SK-N-SH treated with all-trans-retinoic acid at 6 μM for 48 hours (cell line): ENCODE data around the gene TMEM94.

ENCODE experiments used
- ATAC-seq: fragments of 200-7000 bp; cut with Tn5 transposase; 3 replicates; pipeline ENCODE4 v1.9.1; 2020; ENCODE audit warnings: mild to moderate bottlenecking, moderate library complexity
- ARNTL ChIP-seq: fragments of 450-650 bp; formaldehyde crosslinking; IDR thresholded peaks from 2 replicates; pipeline ENCODE4 v1.5.0; 2020; ENCODE audit warnings: low read depth, mild to moderate bottlenecking, moderate library complexity, borderline replicate concordance
- BACH2 ChIP-seq: fragments of 250-450 bp; sonication (Bioruptor Pico); IDR thresholded peaks from 2 replicates; pipeline ENCODE4 v1.9.0; 2021; ENCODE audit warnings: mild to moderate bottlenecking, borderline replicate concordance
- CREB5 ChIP-seq: fragments of 250-450 bp; sonication (Bioruptor Pico); IDR thresholded peaks from 2 replicates; pipeline ENCODE4 v1.5.1; 2020; ENCODE audit warnings: low read depth, mild to moderate bottlenecking, moderate library complexity
- CSDC2 ChIP-seq: fragments of 250-450 bp; sonication (Bioruptor Pico); IDR thresholded peaks from 2 replicates; pipeline ENCODE4 v1.5.0; 2020; ENCODE audit warnings: mild to moderate bottlenecking, moderate library complexity
- CSRNP3 ChIP-seq: fragments of 250-450 bp; sonication (Bioruptor Pico); IDR thresholded peaks from 2 replicates; pipeline ENCODE4 v1.5.1; 2021; ENCODE audit warnings: mild to moderate bottlenecking, moderate library complexity
- ESRRG ChIP-seq: fragments of 250-450 bp; sonication (Bioruptor Pico); IDR thresholded peaks from 2 replicates; pipeline ENCODE4 v1.6.1; 2021; ENCODE audit warnings: mild to moderate bottlenecking
- GLIS3 ChIP-seq: fragments of 250-450 bp; sonication (Bioruptor Pico); IDR thresholded peaks from 2 replicates; pipeline ENCODE4 v1.5.0; 2020; ENCODE audit warnings: mild to moderate bottlenecking, moderate library complexity
- ISL1 ChIP-seq: fragments of 250-450 bp; sonication (Bioruptor Pico); IDR thresholded peaks from 2 replicates; pipeline ENCODE4 v2.1.2; 2022; ENCODE audit warnings: mild to moderate bottlenecking, moderate library complexity
- OSR1 ChIP-seq: fragments of 250-450 bp; sonication (Bioruptor Pico); IDR thresholded peaks from 2 replicates; pipeline ENCODE4 v1.8.0; 2022; ENCODE audit warnings: moderate library complexity, mild to moderate bottlenecking, inconsistent platforms
- PATZ1 ChIP-seq: fragments of 250-450 bp; sonication (Bioruptor Pico); IDR thresholded peaks from 2 replicates; pipeline ENCODE4 v1.8.0; 2020; ENCODE audit warnings: mild to moderate bottlenecking, moderate library complexity, borderline replicate concordance
- POU6F1 ChIP-seq: fragments of 250-450 bp; sonication (Bioruptor Pico); IDR thresholded peaks from 2 replicates; pipeline ENCODE4 v1.8.0; 2021; ENCODE audit warnings: low read depth, mild to moderate bottlenecking, moderate library complexity, borderline replicate concordance
- RARB ChIP-seq: fragments of 250-450 bp; sonication (Bioruptor Pico); IDR thresholded peaks from 2 replicates; pipeline ENCODE4 v1.8.0; 2021; ENCODE audit warnings: mild to moderate bottlenecking, moderate library complexity
- SNAI2 ChIP-seq: fragments of 250-450 bp; sonication (Bioruptor Pico); IDR thresholded peaks from 2 replicates; pipeline ENCODE4 v1.5.0; 2020; ENCODE audit warnings: mild to moderate bottlenecking, moderate library complexity
- TCF4 ChIP-seq: fragments of 250-450 bp; sonication (Bioruptor Pico); IDR thresholded peaks from 2 replicates; pipeline ENCODE4 v1.8.0; 2021; ENCODE audit warnings: mild to moderate bottlenecking, moderate library complexity, borderline replicate concordance
- TOX ChIP-seq: fragments of 250-450 bp; sonication (Bioruptor Pico); IDR thresholded peaks from 2 replicates; pipeline ENCODE4 v1.8.0; 2021; ENCODE audit warnings: mild to moderate bottlenecking, moderate library complexity, borderline replicate concordance
- ZFP3 ChIP-seq: fragments of 250-450 bp; sonication (Bioruptor Pico); IDR thresholded peaks from 2 replicates; pipeline ENCODE4 v1.5.0; 2020; ENCODE audit warnings: mild to moderate bottlenecking, moderate library complexity
- ZFP30 ChIP-seq: fragments of 450-650 bp; formaldehyde crosslinking; IDR thresholded peaks from 2 replicates; pipeline ENCODE4 v1.5.0; 2022; ENCODE audit warnings: mild to moderate bottlenecking, moderate library complexity
- ZNF565 ChIP-seq: fragments of 450-650 bp; formaldehyde crosslinking; conservative IDR thresholded peaks from 2 replicates; pipeline ENCODE4 v1.5.0; 2020; ENCODE audit warnings: low read depth, mild to moderate bottlenecking, moderate library complexity
- ZNF70 ChIP-seq: fragments of 450-650 bp; formaldehyde crosslinking; IDR thresholded peaks from 2 replicates; pipeline ENCODE4 v1.5.0; 2020; ENCODE audit warnings: mild to moderate bottlenecking, moderate library complexity
- ZNF8 ChIP-seq: fragments of 450-650 bp; formaldehyde crosslinking; IDR thresholded peaks from 2 replicates; pipeline ENCODE4 v1.5.0; 2020; ENCODE audit warnings: mild to moderate bottlenecking, moderate library complexity

TMEM94 gene

GRCh38 chr17:75499313-75500022 lies 43.0 kb downstream of the TMEM94 start (continued):
- TF ChIP-seq ISL1 (CRISPR knock-in tag) (no peak), CSRNP3 (no peak), CSDC2 (CRISPR knock-in tag) (no peak), TCF4 (CRISPR knock-in tag) (no peak)

- ATAC-seq, result no peak
- TF ChIP-seq ZFP30 (CRISPR knock-in tag) (no peak), TOX (CRISPR knock-in tag) (no peak), ARNTL (no peak), OSR1 (CRISPR knock-in tag) (no peak), ZNF8 (CRISPR knock-in tag) (no peak), ZNF565 (CRISPR knock-in tag) (no peak), CSRNP3 (no peak), POU6F1 (CRISPR knock-in tag) (no peak), ZFP3 (no peak), GLIS3 (CRISPR knock-in tag) (no peak), RARB (no peak), ISL1 (CRISPR knock-in tag) (no peak), ESRRG (CRISPR knock-in tag) (no peak), ZNF70 (CRISPR knock-in tag) (no peak), CREB5 (CRISPR knock-in tag) (no peak), CSDC2 (CRISPR knock-in tag) (no peak), PATZ1 (CRISPR knock-in tag) (no peak), BACH2 (CRISPR knock-in tag) (no peak), TCF4 (CRISPR knock-in tag) (no peak)
- TF ChIP-seq, all 23 proteins: peak for 0
Measured at GRCh38 chr17:75500419-75501216, 44.2 kb downstream of the TMEM94 start.

GRCh38 chr17:75501378-75502071 lies 45.1 kb downstream of the TMEM94 start:
- no peak for ATAC-seq
- TF ChIP-seq SNAI2 (CRISPR knock-in tag) (no peak), ESRRG (CRISPR knock-in tag) (no peak), TOX (CRISPR knock-in tag) (no peak)
